OCI-LY3 (cell line): ENCODE measurements around the gene CAMTA1.

Source experiments
- EZH2phosphoT487 ChIP-seq: fragments of 200-600 bp; shearing (Covaris generic); IDR thresholded peaks from 2 replicates; pipeline ENCODE4 v1.6.1; 2018; ENCODE audit warnings: antibody characterized with exemption, mixed run types, low read depth
- TF ChIP-seq, protein P1 (sequence below): fragments of 200-600, 300-600 bp; sonication (generic); IDR thresholded peaks from 2 replicates; pipeline ENCODE4 v1.5.1; 2014; ENCODE audit warnings: antibody characterized with exemption, low read length, low read depth

- TF ChIP-seq, protein P1, sequence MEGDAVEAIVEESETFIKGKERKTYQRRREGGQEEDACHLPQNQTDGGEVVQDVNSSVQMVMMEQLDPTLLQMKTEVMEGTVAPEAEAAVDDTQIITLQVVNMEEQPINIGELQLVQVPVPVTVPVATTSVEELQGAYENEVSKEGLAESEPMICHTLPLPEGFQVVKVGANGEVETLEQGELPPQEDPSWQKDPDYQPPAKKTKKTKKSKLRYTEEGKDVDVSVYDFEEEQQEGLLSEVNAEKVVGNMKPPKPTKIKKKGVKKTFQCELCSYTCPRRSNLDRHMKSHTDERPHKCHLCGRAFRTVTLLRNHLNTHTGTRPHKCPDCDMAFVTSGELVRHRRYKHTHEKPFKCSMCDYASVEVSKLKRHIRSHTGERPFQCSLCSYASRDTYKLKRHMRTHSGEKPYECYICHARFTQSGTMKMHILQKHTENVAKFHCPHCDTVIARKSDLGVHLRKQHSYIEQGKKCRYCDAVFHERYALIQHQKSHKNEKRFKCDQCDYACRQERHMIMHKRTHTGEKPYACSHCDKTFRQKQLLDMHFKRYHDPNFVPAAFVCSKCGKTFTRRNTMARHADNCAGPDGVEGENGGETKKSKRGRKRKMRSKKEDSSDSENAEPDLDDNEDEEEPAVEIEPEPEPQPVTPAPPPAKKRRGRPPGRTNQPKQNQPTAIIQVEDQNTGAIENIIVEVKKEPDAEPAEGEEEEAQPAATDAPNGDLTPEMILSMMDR, result no peak
- no peak for TF ChIP-seq EZH2phosphoT487
Measured at GRCh38 chr1:6935361-6935883, 150.2 kb downstream of the CAMTA1 start.
